ENCODE results near the gene LIME1. TPM values are rescaled to one million over a fixed set of nuclear protein-coding genes. Genes with fewer than 3 reads are reported as not detected.

Gene LIME1
- total and polyA plus RNA-seq, 8 donors, result 2.6 to 46.6 (median 3.5) TPM

DNA sequence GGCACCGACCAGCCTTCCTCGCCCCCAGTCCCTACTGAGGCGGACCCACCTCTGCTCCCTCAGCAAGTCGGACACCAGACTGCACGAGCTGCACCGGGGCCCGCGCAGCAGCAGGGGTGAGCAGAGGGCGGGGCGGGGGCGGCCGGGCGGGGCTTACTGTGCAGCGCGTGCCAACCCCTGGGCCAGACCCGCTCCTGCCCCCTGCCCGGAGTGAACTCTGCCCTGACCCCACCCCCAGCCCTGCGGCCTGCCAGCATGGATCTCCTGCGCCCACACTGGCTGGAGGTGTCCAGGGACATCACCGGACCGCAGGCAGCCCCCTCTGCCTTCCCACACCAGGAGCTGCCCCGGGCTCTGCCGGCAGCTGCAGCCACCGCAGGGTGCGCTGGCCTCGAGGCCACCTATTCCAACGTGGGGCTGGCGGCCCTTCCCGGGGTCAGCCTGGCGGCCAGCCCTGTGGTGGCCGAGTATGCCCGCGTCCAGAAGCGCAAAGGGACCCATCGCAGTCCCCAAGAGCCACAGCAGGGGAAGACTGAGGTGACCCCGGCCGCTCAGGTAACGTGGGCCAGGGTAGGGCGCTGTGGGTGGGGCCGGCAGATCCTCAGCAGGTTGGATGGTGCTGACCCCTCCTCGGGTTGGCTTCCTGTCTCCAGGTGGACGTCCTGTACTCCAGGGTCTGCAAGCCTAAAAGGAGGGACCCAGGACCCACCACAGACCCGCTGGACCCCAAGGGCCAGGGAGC, 1.7 kb downstream of the LIME1 start:
- H3K27ac ChIP-seq, result peak overlapping the region in 3 of 4 donors; percentile 71 to 94 (median 88)
- ATAC-seq (peak in 1 of 4 donors; percentile 8), FAIRE-seq (no peak), DNase-seq (peak; percentile 45 to 88 (median 58))
- H3K9me3 ChIP-seq, result no peaks in the 10 kb centered on the region
- TF ChIP-seq, protein P1, sequence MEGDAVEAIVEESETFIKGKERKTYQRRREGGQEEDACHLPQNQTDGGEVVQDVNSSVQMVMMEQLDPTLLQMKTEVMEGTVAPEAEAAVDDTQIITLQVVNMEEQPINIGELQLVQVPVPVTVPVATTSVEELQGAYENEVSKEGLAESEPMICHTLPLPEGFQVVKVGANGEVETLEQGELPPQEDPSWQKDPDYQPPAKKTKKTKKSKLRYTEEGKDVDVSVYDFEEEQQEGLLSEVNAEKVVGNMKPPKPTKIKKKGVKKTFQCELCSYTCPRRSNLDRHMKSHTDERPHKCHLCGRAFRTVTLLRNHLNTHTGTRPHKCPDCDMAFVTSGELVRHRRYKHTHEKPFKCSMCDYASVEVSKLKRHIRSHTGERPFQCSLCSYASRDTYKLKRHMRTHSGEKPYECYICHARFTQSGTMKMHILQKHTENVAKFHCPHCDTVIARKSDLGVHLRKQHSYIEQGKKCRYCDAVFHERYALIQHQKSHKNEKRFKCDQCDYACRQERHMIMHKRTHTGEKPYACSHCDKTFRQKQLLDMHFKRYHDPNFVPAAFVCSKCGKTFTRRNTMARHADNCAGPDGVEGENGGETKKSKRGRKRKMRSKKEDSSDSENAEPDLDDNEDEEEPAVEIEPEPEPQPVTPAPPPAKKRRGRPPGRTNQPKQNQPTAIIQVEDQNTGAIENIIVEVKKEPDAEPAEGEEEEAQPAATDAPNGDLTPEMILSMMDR (IDR thresholded peaks at IDR 0.05), result no peak
- peaks cover 15 to 27% (median 15%) of the 10 kb centered on the region in 3 donors for H3K4me1 ChIP-seq
- H3K4me3 ChIP-seq, result peak overlapping the region in 2 of 4 donors; percentile 58 to 63
- H3K36me3 ChIP-seq, result peaks cover 0 to 25% (median 6%) of the 10 kb centered on the region in 3 donors
- intact Hi-C loops (cut with DNase I), result no loop called here
- WGBS, 2 donors, result 25 to 30% methylated on average over 38 to 43 of the region's 43 CpGs
- H3K27me3 ChIP-seq, result no peaks in the 10 kb centered on the region

- intact Hi-C loops (cut with DNase I), result no loop called here
- H3K27me3 ChIP-seq, result no peaks in the 10 kb centered on the region
- TF ChIP-seq, protein P1 (IDR thresholded peaks at IDR 0.05), result no peak
- 10 to 12% methylated on average over 26 of the region's 26 CpGs for WGBS, 2 donors
- DNase-seq (peak; percentile 78 to 95 (median 84)), FAIRE-seq (no peak), ATAC-seq (peak; percentile 59 to 62 (median 62))
- H3K36me3 ChIP-seq, result peaks cover 0 to 27% (median 6%) of the 10 kb centered on the region in 3 donors
- peak overlapping the region; percentile 71 to 94 (median 91) for H3K27ac ChIP-seq
- no peaks in the 10 kb centered on the region for H3K9me3 ChIP-seq
- H3K4me3 ChIP-seq, result peak overlapping the region; percentile 35 to 63 (median 48)
- H3K4me1 ChIP-seq, result peaks cover 15 to 27% (median 15%) of the 10 kb centered on the region in 3 donors
Observed at GRCh38 chr20:63738687-63739129, 2.2 kb downstream of the LIME1 start.

DNA sequence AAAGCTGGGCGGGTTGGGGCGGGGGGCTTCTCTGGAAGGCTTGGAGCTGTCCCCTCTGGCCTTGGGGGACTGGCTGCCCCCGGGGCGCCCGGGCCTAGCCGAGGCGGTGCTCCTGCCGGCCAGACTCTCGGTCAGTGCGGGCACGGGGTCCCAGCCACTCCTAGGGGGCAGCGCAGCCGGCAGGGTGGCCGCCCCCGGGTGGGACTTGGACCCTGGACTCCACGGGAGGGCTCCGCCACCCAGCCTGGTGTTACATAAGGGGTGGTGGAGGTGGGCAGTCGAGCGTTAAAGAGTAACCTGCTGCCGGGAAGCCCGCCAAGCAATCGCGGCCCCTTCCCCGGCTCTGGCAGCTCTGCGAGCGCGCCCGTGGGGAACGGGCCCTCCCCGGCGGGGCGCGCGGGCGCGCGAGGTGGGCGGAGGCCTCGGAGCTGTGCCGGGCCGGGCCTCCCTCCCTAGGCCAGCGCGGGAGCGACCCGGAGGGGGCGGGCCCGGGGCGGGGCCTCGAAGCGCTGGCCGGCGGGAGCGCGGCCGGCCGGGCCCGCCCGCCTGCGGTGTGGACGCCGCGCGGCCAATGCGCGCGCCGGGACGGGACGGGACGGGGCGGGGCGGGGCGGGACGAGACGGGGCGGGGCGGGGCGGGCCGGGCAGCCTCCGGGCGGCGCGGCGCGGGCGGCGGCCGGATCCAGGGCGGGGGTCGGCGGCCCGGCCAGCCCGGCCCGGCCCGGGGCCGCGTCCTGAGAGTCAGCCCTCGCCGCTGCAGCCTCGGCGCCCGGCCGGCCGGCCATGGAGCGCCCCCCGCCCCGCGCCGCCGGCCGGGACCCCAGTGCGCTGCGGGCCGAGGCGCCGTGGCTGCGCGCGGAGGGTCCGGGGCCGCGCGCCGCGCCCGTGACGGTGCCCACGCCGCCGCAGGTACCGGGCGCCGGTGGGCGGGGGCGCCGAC, 2.9 kb downstream of the LIME1 start, which contains the start of gene SLC2A4RG:
SLC2A4RG (plus strand) TSS at position 647 of the 940 bp plus-strand sequence; CDS start at position 784, 137 bp downstream.
- FAIRE-seq, result no peak
- H3K9me3 ChIP-seq, result no peaks in the 10 kb centered on the region
- ATAC-seq, result peak; percentile 60 to 70 (median 66)
- intact Hi-C loops (cut with DNase I), result no loop called here
- H3K36me3 ChIP-seq, result peaks cover 0 to 24% (median 6%) of the 10 kb centered on the region in 3 donors
- H3K27me3 ChIP-seq, result no peaks in the 10 kb centered on the region
- 0 to 1% methylated on average over 57 to 136 of the region's 136 CpGs for WGBS, 2 donors
- peak within 1 kb of the TSS; percentile 88 to 95 (median 91) for H3K27ac ChIP-seq
- TF ChIP-seq, protein P1 (IDR thresholded peaks at IDR 0.05), result no peak
- H3K4me1 ChIP-seq, result peaks cover 15 to 27% (median 15%) of the 10 kb centered on the region in 3 donors
- peak; percentile 78 to 94 (median 86) for DNase-seq
- H3K4me3 ChIP-seq, result peak within 1 kb of the TSS; percentile 35 to 64 (median 60)

GRCh38 chr20:63740070-63740626, 3.7 kb downstream of the LIME1 start:
- TF ChIP-seq, protein P1 (IDR thresholded peaks at IDR 0.05), result no peak
- H3K27ac ChIP-seq, result peak overlapping the region; percentile 87 to 95 (median 90)
- 0 to 1% methylated on average over 22 to 79 of the region's 80 CpGs for WGBS, 2 donors
- intact Hi-C loops (cut with DNase I), result no loop called here
- ATAC-seq (peak; percentile 1 to 13 (median 3)), DNase-seq (peak in 5 of 6 donors; percentile 46 to 80 (median 71)), FAIRE-seq (no peak)
- no peaks in the 10 kb centered on the region for H3K9me3 ChIP-seq
- peaks cover 15 to 27% (median 15%) of the 10 kb centered on the region in 3 donors for H3K4me1 ChIP-seq
- H3K36me3 ChIP-seq, result peaks cover 0 to 17% (median 6%) of the 10 kb centered on the region in 3 donors
- no peaks in the 10 kb centered on the region for H3K27me3 ChIP-seq
- H3K4me3 ChIP-seq, result peak overlapping the region; percentile 30 to 64 (median 56)
